ENCODE measurements around the gene SSC4D. TPM values are rescaled to one million over a fixed set of nuclear protein-coding genes. Genes with fewer than 3 reads are reported as not detected.
"Not testable (repeated sequence)": the region's sequence is repeated elsewhere in the genome, so short reads cannot be mapped to it uniquely, and the experiment has no call there.

The SSC4D gene
- total RNA-seq, 1 donor from 2014 or later = 0.79 TPM

GRCh38 chr7:76437873-76438272, 28.4 kb upstream of the SSC4D start:
- peak; percentile 77 for DNase-seq (ENCODE audit: low read depth)
- not testable (repeated sequence) for H3K36me3 ChIP-seq (ENCODE audit: control insufficient read depth, insufficient read depth, low read length); FAIRE-seq; H3K4me3 ChIP-seq (ENCODE audit: low read depth, low read length); H3K27me3 ChIP-seq (ENCODE audit: control insufficient read depth, insufficient read depth, low read length)
- TF ChIP-seq CTCF (IDR thresholded peaks at IDR 0.05; ENCODE audit: insufficient read depth, low read length, severe bottlenecking) = peak; percentile 45

GRCh38 chr7:76430836-76431235, 21.3 kb upstream of the SSC4D start:
- FAIRE-seq (no peak), DNase-seq (ENCODE audit: low read depth) (no peak)
- no peaks in the 10 kb centered on the region for H3K36me3 ChIP-seq (ENCODE audit: control insufficient read depth, insufficient read depth, low read length)
- TF ChIP-seq CTCF (IDR thresholded peaks at IDR 0.05; ENCODE audit: insufficient read depth, low read length, severe bottlenecking) = no peak
- H3K4me3 ChIP-seq (ENCODE audit: low read depth, low read length) = no peak overlapping the region
- no peaks in the 10 kb centered on the region for H3K27me3 ChIP-seq (ENCODE audit: control insufficient read depth, insufficient read depth, low read length)

- DNase-seq (ENCODE audit: low read depth) = no peak
- Histone ChIP-seq H3K4me3 (ENCODE audit: low read depth, low read length) (no peak overlapping the region), H3K36me3 (ENCODE audit: control insufficient read depth, insufficient read depth, low read length) (no peaks in the 10 kb centered on the region), H3K27me3 (ENCODE audit: control insufficient read depth, insufficient read depth, low read length) (no peaks in the 10 kb centered on the region)
- no peak for TF ChIP-seq CTCF (IDR thresholded peaks at IDR 0.05; ENCODE audit: insufficient read depth, low read length, severe bottlenecking)
- no peak for FAIRE-seq
Measured at GRCh38 chr7:76430211-76430610, 20.7 kb upstream of the SSC4D start.

GRCh38 chr7:76428868-76429805, 19.6 kb upstream of the SSC4D start:
- no peak for TF ChIP-seq CTCF (IDR thresholded peaks at IDR 0.05; ENCODE audit: insufficient read depth, low read length, severe bottlenecking)
- peak; percentile 37 for DNase-seq (ENCODE audit: low read depth)
- Histone ChIP-seq H3K4me3 (ENCODE audit: low read depth, low read length) (no peak overlapping the region), H3K36me3 (ENCODE audit: control insufficient read depth, insufficient read depth, low read length) (no peaks in the 10 kb centered on the region), H3K27me3 (ENCODE audit: control insufficient read depth, insufficient read depth, low read length) (no peaks in the 10 kb centered on the region)
- FAIRE-seq = no peak

GRCh38 chr7:76428149-76428823, 18.8 kb upstream of the SSC4D start:
- no peaks in the 10 kb centered on the region for H3K36me3 ChIP-seq (ENCODE audit: control insufficient read depth, insufficient read depth, low read length)
- no peak for TF ChIP-seq CTCF (IDR thresholded peaks at IDR 0.05; ENCODE audit: insufficient read depth, low read length, severe bottlenecking)
- no peak for FAIRE-seq
- no peak overlapping the region for H3K4me3 ChIP-seq (ENCODE audit: low read depth, low read length)
- no peaks in the 10 kb centered on the region for H3K27me3 ChIP-seq (ENCODE audit: control insufficient read depth, insufficient read depth, low read length)
- peak; percentile 67 for DNase-seq (ENCODE audit: low read depth)
